Activated naive CD8-positive, alpha-beta T cell treated with anti-CD3 and anti-CD28 coated beads for 36 hours (primary cell): ENCODE results near the gene FCMR. TPM values are rescaled to one million over a fixed set of nuclear protein-coding genes. Genes with fewer than 3 reads are reported as not detected.

Experiments used
- DNase-seq: peaks from one replicate; pipeline ENCODE4 v3.0.0; 2021
- H3K27ac Mint-ChIP-seq: one replicate; pipeline ENCODE4 v1.8.0; 2022; ENCODE audit warnings: mild to moderate bottlenecking, moderate library complexity, mixed read lengths
- H3K27me3 Mint-ChIP-seq: one replicate; pipeline ENCODE4 v1.8.0; 2022; ENCODE audit warnings: mild to moderate bottlenecking, mixed read lengths
- H3K36me3 Mint-ChIP-seq: one replicate; pipeline ENCODE4 v1.8.0; 2021; ENCODE audit warnings: mild to moderate bottlenecking, mixed read lengths
- H3K4me1 Mint-ChIP-seq: one replicate; pipeline ENCODE4 v1.8.0; 2021; ENCODE audit warnings: mixed read lengths
- H3K4me3 Mint-ChIP-seq: one replicate; pipeline ENCODE4 v1.8.0; 2022; ENCODE audit warnings: mild to moderate bottlenecking, moderate library complexity, mixed read lengths
- H3K9me3 Mint-ChIP-seq: one replicate; pipeline ENCODE4 v1.8.0; 2022; ENCODE audit warnings: mixed read lengths
- total RNA-seq, 2 experiments: library from RNA; stranded (reverse); gene quantifications; one replicate each; pipeline ENCODE4 v1.2.3, GENCODE V29; 2021

FCMR gene
- total RNA-seq, 2 experiments from 2014 or later, result 42.9 to 45.5 TPM

- Mint-ChIP-seq H3K36me3 (no peaks in the 10 kb centered on the region), H3K9me3 (no peaks in the 10 kb centered on the region), H3K4me3 (no peak overlapping the region), H3K27ac (no peak overlapping the region), H3K4me1 (peaks cover 12% of the 10 kb centered on the region), H3K27me3 (no peaks in the 10 kb centered on the region)
- DNase-seq, result no peak
Observed at GRCh38 chr1:206955476-206956451, 34.0 kb upstream of the FCMR start.

DNA sequence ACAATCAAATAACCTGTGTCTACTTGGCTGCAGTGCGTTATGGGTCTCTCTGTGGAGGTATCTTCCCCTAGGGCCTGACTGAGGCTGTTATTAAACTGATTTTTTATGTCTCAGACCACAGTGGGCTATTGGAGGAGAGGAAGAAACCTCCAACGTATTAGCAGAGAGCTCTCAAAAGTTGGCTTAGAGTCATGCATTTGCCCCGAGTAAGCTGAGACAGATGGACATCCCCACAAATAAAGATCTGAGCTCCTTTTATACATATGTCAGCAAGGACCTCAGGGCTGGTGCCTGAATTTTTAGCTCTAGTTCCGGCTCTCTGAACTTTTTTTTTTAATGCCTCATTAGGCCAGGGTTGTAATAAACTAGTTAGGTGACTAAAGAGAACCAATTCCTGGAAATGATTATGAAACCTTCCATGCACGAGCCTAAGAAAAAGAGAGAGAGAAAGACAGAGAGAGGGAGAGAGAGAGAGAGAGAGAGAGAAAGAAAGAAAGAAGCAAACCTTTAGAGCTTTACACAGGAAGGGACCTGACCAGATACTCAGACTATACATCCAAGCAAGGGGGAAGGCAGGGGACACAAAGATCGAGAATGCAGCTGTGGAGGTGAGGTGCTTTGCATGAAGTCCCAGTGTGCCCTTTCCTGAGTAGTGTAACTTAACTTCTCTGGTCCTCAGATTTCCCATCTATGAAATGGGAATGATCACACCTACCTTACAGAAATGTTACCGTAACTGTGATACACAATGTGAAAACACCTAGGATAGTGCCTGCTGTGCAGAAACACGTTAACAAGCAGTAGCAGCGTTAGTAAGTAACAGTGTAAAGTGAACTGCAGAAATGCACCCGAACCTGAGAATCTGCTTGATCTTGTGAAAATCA, 33.0 kb upstream of the FCMR start:
- Mint-ChIP-seq H3K36me3 (no peaks in the 10 kb centered on the region), H3K4me1 (peaks cover 12% of the 10 kb centered on the region), H3K4me3 (no peak overlapping the region), H3K27ac (no peak overlapping the region), H3K9me3 (no peaks in the 10 kb centered on the region), H3K27me3 (no peaks in the 10 kb centered on the region)
- DNase-seq, result no peak

DNA sequence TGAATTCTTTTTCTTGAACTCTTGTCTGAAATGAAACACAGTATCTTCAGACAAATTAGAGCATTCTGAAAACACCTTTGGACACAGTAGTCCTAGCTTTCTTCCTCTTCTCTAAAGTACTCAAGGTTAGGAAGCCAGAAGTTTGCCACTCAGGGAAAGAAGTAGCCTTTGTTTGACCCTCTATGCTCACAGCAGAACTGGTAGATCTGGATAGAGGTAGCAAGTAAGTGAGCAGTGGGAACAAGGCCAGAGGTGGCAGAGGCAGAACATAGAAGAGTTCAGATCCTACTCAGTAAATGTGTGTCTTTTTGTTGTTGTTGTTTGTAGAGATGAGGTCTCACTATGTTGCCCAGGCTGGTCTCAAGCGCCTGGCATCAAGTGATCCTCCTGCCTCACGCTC, 31.9 kb upstream of the FCMR start:
- Mint-ChIP-seq H3K27ac (no peak overlapping the region), H3K4me1 (peaks cover 12% of the 10 kb centered on the region), H3K36me3 (no peaks in the 10 kb centered on the region), H3K27me3 (no peaks in the 10 kb centered on the region), H3K4me3 (no peak overlapping the region), H3K9me3 (no peaks in the 10 kb centered on the region)
- no peak for DNase-seq

DNA sequence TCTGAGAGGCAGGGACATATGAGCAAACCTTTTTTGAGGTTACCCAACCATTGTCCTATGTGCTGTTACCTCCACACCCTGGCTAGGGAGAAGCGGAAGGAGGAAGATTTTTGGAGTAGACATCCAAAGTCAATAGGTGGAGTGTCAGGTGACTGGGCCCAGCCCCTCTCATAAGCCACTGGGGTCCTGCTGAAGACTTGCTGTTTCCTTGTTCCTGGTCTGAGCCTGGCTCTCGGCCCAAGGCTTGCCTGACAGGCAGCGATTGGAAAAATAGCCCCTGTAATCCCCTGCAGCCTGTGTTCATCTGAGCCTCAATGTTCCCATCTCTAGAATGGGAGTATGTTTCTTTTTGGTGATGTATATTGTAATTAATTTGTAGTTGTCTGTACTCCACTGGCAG, 31.4 kb upstream of the FCMR start:
- H3K4me1 Mint-ChIP-seq, result peaks cover 12% of the 10 kb centered on the region
- H3K27ac Mint-ChIP-seq, result no peak overlapping the region
- no peaks in the 10 kb centered on the region for H3K36me3 Mint-ChIP-seq
- no peaks in the 10 kb centered on the region for H3K27me3 Mint-ChIP-seq
- no peaks in the 10 kb centered on the region for H3K9me3 Mint-ChIP-seq
- no peak overlapping the region for H3K4me3 Mint-ChIP-seq
- DNase-seq, result no peak

DNA sequence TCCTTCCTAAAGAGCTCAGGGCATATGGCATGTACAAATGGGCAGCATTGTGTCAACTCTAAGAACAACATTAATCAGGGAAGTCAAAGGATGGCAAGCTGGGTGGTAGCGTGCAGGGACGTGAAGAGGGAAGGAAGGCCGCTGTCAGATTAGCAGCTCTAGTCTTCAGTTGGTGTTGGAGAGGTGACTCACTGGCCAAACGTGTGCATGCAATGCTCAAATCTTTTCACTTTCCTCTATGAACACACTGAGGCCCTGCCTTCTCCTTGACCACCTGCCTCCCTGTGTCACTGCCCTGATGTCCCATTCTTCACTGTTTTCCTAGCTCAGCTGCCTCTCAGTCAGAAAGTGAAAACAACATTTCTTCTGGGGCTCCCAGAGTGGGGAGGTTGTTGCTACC, 30.4 kb upstream of the FCMR start:
- Mint-ChIP-seq H3K27ac (no peak overlapping the region), H3K4me1 (peaks cover 12% of the 10 kb centered on the region), H3K36me3 (no peaks in the 10 kb centered on the region), H3K9me3 (no peaks in the 10 kb centered on the region), H3K4me3 (no peak overlapping the region), H3K27me3 (no peaks in the 10 kb centered on the region)
- DNase-seq, result no peak

- H3K27me3 Mint-ChIP-seq, result no peaks in the 10 kb centered on the region
- H3K36me3 Mint-ChIP-seq, result no peaks in the 10 kb centered on the region
- H3K4me3 Mint-ChIP-seq, result no peak overlapping the region
- no peaks in the 10 kb centered on the region for H3K9me3 Mint-ChIP-seq
- no peak overlapping the region for H3K27ac Mint-ChIP-seq
- peaks cover 12% of the 10 kb centered on the region for H3K4me1 Mint-ChIP-seq
- DNase-seq, result no peak
Observed at GRCh38 chr1:206951318-206952100, 29.8 kb upstream of the FCMR start.

DNA sequence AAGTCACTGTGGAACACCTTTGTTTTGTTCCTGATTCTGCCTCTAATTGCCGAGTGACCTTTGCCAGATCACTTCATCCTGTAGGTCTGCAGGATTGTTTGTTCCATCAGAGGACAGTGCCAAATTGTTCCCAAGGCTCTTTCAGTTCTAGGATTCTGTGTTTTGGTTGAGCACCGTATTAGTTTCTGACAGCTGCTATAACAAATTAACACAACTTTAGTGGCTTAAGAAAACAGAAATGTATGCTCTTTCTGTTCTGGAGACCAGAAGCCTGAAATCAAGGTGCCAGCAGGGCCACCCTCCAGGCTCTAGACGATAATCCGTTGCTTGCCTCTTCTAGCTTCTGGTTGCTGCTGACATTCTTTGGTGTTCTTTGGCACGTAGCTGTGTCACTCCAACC, 27.9 kb upstream of the FCMR start:
- Mint-ChIP-seq H3K27me3 (no peaks in the 10 kb centered on the region), H3K36me3 (no peaks in the 10 kb centered on the region), H3K27ac (no peak overlapping the region), H3K4me3 (no peak overlapping the region), H3K9me3 (no peaks in the 10 kb centered on the region), H3K4me1 (peaks cover 2% of the 10 kb centered on the region)
- no peak for DNase-seq

DNA sequence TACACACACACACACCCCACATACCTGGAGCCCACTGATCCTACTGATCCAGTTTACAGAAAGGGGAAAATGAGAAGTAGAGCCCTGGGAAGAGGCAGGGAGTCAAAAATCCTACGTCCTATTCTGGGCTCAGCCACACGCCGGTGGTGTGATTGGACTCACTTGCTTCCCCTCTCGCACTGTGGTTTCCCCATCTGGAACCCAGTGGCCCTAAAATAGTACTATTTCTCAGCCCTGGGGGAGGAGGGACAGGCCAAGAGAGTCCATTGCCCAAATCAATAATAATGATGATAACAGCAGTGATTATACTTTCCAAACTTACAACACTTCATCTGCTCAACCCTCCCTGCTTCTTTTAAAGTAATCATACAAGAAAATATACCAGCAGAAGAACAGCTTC, 27.5 kb upstream of the FCMR start:
- Mint-ChIP-seq H3K27ac (no peak overlapping the region), H3K27me3 (no peaks in the 10 kb centered on the region), H3K4me1 (no peaks in the 10 kb centered on the region), H3K4me3 (no peak overlapping the region), H3K9me3 (no peaks in the 10 kb centered on the region), H3K36me3 (no peaks in the 10 kb centered on the region)
- no peak for DNase-seq

DNA sequence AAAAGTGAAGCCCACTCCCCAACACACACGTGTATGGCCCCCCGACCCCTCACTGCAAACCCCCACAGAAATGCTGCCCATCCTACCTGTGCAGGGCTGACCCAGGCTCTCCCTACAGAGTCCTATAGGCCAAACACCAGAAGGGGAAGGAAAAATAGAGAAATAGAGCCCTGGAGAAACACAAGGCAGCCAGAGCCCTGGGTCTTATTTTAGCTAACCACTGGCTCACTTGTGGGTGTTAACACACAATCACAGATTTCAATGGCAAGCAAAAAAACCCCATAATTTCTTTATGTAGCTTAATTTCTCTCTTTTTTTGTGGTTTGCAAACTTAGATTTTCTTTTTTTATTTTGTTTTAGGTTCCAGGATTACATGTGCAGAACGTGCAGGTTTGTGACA, 25.5 kb upstream of the FCMR start:
- Mint-ChIP-seq H3K4me1 (no peaks in the 10 kb centered on the region), H3K36me3 (no peaks in the 10 kb centered on the region), H3K4me3 (no peak overlapping the region), H3K27ac (no peak overlapping the region), H3K27me3 (no peaks in the 10 kb centered on the region), H3K9me3 (no peaks in the 10 kb centered on the region)
- no peak for DNase-seq

- Mint-ChIP-seq H3K36me3 (no peaks in the 10 kb centered on the region), H3K27ac (no peak within 1 kb of the TSS), H3K4me3 (no peak within 1 kb of the TSS), H3K27me3 (no peaks in the 10 kb centered on the region), H3K9me3 (no peaks in the 10 kb centered on the region), H3K4me1 (no peaks in the 10 kb centered on the region)
- no peak for DNase-seq
Observed at GRCh38 chr1:206946261-206946660, 24.5 kb upstream of the FCMR start, which contains the start of gene PIGR. PIGR (minus strand) TSS chr1:206946466; CDS start chr1:206940531, 5,935 bp downstream.

DNA sequence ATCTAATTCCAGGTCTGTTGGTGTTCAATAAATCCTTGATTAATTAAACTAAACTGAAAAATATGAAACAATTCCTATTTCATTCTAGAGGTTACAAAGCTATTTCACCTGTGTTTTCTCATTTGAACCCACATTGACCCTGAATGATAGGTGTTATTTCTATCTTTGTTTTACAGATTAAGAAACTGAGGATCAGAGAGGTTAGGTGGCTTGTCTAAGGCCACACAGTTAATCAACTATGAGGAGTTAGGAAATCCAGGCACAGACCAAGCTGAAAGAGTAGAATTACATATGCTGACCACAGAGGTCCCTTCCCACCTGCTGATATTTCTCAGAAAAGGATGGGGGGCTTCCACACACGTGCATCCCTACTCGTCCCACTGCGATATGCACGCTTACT, 24.0 kb upstream of the FCMR start:
- Mint-ChIP-seq H3K9me3 (no peaks in the 10 kb centered on the region), H3K4me3 (no peak overlapping the region), H3K27ac (no peak overlapping the region), H3K4me1 (no peaks in the 10 kb centered on the region), H3K27me3 (no peaks in the 10 kb centered on the region), H3K36me3 (no peaks in the 10 kb centered on the region)
- no peak for DNase-seq

DNA sequence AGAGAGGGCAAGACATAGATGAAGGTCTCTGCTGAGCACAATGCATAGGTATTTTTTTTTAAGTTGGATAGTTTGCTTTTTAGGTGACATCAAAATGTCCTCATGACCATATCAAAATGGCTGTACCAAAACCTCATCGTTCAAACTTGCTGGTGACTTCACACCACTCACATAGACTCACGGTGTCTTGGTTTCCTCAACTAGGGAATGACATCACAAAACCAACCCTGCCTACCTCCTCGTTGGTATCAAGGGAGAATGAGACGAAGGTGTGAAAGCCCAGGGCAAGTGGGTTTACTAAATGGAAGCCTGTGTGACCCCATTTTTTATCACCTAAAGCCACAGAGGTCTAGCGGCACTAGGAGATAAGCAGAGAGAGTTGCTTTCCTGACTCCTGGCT, 23.0 kb upstream of the FCMR start:
- no peaks in the 10 kb centered on the region for H3K36me3 Mint-ChIP-seq
- no peaks in the 10 kb centered on the region for H3K27me3 Mint-ChIP-seq
- no peak for DNase-seq
- no peaks in the 10 kb centered on the region for H3K9me3 Mint-ChIP-seq
- H3K4me1 Mint-ChIP-seq, result no peaks in the 10 kb centered on the region
- no peak overlapping the region for H3K4me3 Mint-ChIP-seq
- H3K27ac Mint-ChIP-seq, result no peak overlapping the region

DNA sequence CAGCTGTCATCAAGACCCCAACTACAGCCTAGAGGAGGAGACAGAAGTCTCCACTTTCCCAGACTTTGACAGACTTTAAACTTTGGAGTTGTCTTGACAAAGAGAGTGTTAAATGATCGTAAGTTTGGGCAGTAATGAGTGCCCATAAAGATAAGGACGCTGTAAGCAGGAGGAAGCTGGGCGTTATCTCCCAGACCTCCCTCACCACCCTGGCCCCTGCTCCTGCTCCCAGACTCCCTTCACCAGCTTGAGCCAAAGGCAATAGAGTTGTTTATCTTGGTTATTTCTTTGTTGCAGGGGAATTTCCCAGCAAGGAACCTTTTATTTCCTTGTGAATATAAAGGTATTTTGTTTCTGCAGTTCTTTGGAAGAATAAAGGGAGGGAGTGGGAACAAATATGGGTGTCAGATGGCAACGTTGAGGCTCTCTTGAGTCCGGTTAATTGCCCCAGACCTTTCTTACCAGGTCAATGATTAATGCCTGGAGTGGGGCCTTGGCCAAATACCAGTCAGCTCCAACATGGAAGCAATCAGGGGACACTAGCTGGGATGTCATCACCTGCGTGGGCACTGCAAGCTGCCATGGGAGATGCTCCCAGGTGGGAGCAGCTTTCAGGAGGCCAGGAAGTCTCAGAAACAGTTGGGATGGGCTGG, 20.2 kb upstream of the FCMR start:
- Mint-ChIP-seq H3K9me3 (no peaks in the 10 kb centered on the region), H3K27ac (no peak overlapping the region), H3K4me1 (no peaks in the 10 kb centered on the region), H3K4me3 (no peak overlapping the region), H3K27me3 (no peaks in the 10 kb centered on the region), H3K36me3 (no peaks in the 10 kb centered on the region)
- DNase-seq, result no peak

DNA sequence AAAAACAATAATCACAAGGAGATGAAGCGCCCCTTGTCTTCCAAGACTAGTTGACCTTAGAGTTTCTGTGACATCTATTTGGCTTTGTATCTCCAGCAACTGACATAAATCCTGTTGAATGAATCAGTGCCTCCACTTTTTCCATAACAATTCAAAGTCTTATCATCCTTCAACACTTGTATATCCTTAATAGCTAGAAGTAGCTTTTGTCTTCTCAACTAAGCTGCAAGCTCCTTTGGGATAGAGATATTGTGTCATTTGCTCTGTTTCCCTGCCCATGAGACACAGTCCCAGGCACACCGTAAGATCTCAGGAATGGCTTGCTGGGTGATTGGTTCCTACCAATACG, 18.8 kb upstream of the FCMR start:
- no peaks in the 10 kb centered on the region for H3K36me3 Mint-ChIP-seq
- DNase-seq, result no peak
- H3K4me1 Mint-ChIP-seq, result no peaks in the 10 kb centered on the region
- no peak overlapping the region for H3K27ac Mint-ChIP-seq
- H3K27me3 Mint-ChIP-seq, result no peaks in the 10 kb centered on the region
- no peaks in the 10 kb centered on the region for H3K9me3 Mint-ChIP-seq
- no peak overlapping the region for H3K4me3 Mint-ChIP-seq
